Progenitor cell of endocrine pancreas (in vitro differentiated cells): ENCODE results near the gene MMP11. TPM values are rescaled to one million over a fixed set of nuclear protein-coding genes. Genes with fewer than 3 reads are reported as not detected.

ENCODE experiments used
- DNase-seq: peaks from one replicate; pipeline ENCODE4 v3.0.0; 2021; ENCODE audit warnings: low spot score; ENCODE audit not compliant: unreplicated experiment
- H3K27ac Mint-ChIP-seq: 2 replicates; pipeline ENCODE4 v1.8.0; 2021; ENCODE audit warnings: mild to moderate bottlenecking, moderate library complexity, mixed read lengths
- H3K27me3 Mint-ChIP-seq: 2 replicates; pipeline ENCODE4 v1.8.0; 2021; ENCODE audit warnings: mixed read lengths
- H3K36me3 Mint-ChIP-seq: 2 replicates; pipeline ENCODE4 v1.8.0; 2022; ENCODE audit warnings: mixed read lengths; ENCODE audit not compliant: insufficient read depth
- H3K4me1 Mint-ChIP-seq: 2 replicates; pipeline ENCODE4 v1.8.0; 2021; ENCODE audit warnings: low read depth, mixed read lengths
- H3K4me3 Mint-ChIP-seq: 2 replicates; pipeline ENCODE4 v1.8.0; 2021; ENCODE audit warnings: low read depth, mild to moderate bottlenecking, moderate library complexity, mixed read lengths
- H3K9me3 Mint-ChIP-seq: 2 replicates; pipeline ENCODE4 v1.8.0; 2021; ENCODE audit warnings: low read depth, mixed read lengths
- total RNA-seq: library from RNA; stranded (reverse); gene quantifications from 2 replicates; pipeline ENCODE4 v1.2.1, GENCODE V29; 2021
- TF ChIP-seq, protein P1 (sequence below): fragments of 200-600 bp; sonication (generic); IDR thresholded peaks from one replicate; pipeline ENCODE4 v1.5.0; 2021; ENCODE audit warnings: antibody characterized with exemption, mild to moderate bottlenecking; ENCODE audit not compliant: unreplicated experiment

MMP11 gene
- total RNA-seq, 1 donor from 2014 or later, result 50.2 TPM

- Mint-ChIP-seq H3K4me1 (peaks cover 28% of the 10 kb centered on the region), H3K9me3 (no peaks in the 10 kb centered on the region), H3K27me3 (no peaks in the 10 kb centered on the region), H3K4me3 (no peak overlapping the region), H3K27ac (no peak overlapping the region), H3K36me3 (peaks cover 12% of the 10 kb centered on the region)
- TF ChIP-seq, protein P1, sequence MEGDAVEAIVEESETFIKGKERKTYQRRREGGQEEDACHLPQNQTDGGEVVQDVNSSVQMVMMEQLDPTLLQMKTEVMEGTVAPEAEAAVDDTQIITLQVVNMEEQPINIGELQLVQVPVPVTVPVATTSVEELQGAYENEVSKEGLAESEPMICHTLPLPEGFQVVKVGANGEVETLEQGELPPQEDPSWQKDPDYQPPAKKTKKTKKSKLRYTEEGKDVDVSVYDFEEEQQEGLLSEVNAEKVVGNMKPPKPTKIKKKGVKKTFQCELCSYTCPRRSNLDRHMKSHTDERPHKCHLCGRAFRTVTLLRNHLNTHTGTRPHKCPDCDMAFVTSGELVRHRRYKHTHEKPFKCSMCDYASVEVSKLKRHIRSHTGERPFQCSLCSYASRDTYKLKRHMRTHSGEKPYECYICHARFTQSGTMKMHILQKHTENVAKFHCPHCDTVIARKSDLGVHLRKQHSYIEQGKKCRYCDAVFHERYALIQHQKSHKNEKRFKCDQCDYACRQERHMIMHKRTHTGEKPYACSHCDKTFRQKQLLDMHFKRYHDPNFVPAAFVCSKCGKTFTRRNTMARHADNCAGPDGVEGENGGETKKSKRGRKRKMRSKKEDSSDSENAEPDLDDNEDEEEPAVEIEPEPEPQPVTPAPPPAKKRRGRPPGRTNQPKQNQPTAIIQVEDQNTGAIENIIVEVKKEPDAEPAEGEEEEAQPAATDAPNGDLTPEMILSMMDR, result no peak
- no peak for DNase-seq
These were observed 18.4 kb downstream of the MMP11 start for GRCh38 chr22:23790819-23791737.

DNA sequence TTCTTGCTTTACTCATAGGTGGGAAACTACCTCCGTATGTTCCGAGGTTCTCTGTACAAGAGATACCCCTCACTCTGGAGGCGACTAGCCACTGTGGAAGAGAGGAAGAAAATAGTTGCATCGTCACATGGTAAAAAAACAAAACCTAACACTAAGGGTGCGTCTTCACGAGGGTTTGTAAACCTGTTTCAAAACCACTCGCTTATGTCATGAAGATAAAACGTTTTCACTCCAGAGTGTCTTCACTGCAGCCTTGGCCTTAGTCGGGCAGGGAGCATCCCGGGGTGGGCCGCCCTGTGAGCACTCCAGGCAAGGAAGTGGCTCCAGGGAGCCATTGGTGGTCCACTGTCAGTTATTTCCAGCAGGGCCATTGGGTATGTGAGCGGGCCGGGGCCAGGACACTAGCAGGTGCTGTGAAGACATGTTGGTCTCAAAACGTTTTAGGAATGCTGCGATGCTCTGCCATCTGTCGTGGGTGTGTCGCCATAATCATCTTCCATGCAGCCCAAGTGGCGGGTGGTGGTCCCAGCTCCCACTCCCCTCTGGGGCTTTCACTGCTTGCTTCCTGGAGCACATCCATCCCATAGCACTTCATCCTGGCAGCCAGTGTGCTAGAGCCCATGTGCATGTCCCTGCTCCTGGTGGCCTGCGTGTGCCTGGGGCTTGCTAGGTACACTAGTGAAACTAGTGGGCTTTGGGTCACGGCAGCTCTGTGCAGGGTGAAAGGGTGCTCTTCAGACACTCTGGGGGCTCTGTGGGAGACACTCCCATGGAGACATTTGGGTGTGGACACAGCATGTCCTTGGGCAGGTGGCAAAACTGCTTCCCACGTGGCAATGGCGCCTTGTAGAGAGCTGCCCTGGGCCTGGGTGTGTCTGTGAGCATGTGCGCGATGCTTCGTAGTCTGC, 19.3 kb downstream of the MMP11 start:
- Mint-ChIP-seq H3K27ac (no peak overlapping the region), H3K36me3 (peaks cover 20% of the 10 kb centered on the region), H3K9me3 (no peaks in the 10 kb centered on the region), H3K4me1 (peaks cover 23% of the 10 kb centered on the region), H3K4me3 (no peak overlapping the region), H3K27me3 (no peaks in the 10 kb centered on the region)
- TF ChIP-seq, protein P1, result no peak
- no peak for DNase-seq

GRCh38 chr22:23793326-23793725, 20.7 kb downstream of the MMP11 start:
- H3K9me3 Mint-ChIP-seq, result no peaks in the 10 kb centered on the region
- peaks cover 22% of the 10 kb centered on the region for H3K36me3 Mint-ChIP-seq
- no peak for DNase-seq
- no peaks in the 10 kb centered on the region for H3K27me3 Mint-ChIP-seq
- TF ChIP-seq, protein P1, result no peak
- no peak overlapping the region for H3K4me3 Mint-ChIP-seq
- peaks cover 16% of the 10 kb centered on the region for H3K4me1 Mint-ChIP-seq
- H3K27ac Mint-ChIP-seq, result no peak overlapping the region

DNA sequence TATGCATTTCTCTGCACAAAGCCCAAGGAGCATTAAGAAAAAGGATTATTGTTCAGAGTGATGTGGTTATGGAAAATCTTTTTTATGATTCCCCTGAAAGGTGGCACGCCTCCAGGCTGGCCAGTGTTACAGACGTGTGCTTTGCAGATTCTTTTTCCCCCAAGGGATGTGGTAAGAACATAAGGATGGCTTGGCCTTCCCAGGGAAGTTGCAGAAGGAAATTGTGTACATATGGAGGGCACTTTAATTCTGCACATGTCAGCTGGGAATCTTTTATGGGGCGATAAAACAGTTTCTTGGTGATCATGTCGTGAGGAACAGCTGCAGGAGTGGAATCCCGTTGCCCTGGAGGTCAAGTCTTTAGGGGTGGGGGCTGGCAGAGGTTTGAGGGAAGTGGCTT, 23.8 kb downstream of the MMP11 start:
- Mint-ChIP-seq H3K4me1 (no peaks in the 10 kb centered on the region), H3K27ac (no peak overlapping the region), H3K27me3 (no peaks in the 10 kb centered on the region), H3K36me3 (peaks cover 33% of the 10 kb centered on the region), H3K4me3 (no peak overlapping the region), H3K9me3 (no peaks in the 10 kb centered on the region)
- TF ChIP-seq, protein P1, result no peak
- no peak for DNase-seq
